Lung (tissue), 12 donors: ENCODE results near the gene ZEB2. TPM values are rescaled to one million over a fixed set of nuclear protein-coding genes. Genes with fewer than 3 reads are reported as not detected.

Experiments
- ATAC-seq: fragments of 200-7000 bp; cut with Tn5 transposase; one replicate; pipeline ENCODE4 v1.9.1; 2020; ENCODE audit warnings: moderate number of reproducible peaks; ENCODE audit not compliant: insufficient read depth, low FRiP score
- DNase-seq, 3 donors: peaks; one replicate each; pipeline ENCODE4 v3.0.0-alpha.2; 2013 to 2017
- H3K27ac ChIP-seq, 2 donors: one replicate each; pipeline ENCODE4 v1.5.1; 2013; ENCODE audit warnings: mild to moderate bottlenecking in 2 of 2, moderate library complexity in 2 of 2, control low read depth in 1 of 2, inconsistent platforms in 1 of 2, low read depth in 1 of 2, low read length in 1 of 2
- H3K27me3 ChIP-seq, 3 donors: one replicate each; pipeline ENCODE4 v1.5.1; 2013; ENCODE audit warnings: low read length in 2 of 3; ENCODE audit not compliant: control insufficient read depth in 3 of 3, insufficient read depth in 3 of 3
- H3K36me3 ChIP-seq, 4 donors: one replicate each; pipeline ENCODE4 v1.5.1; 2013; ENCODE audit warnings: low read length in 4 of 4, mild to moderate bottlenecking in 1 of 4, moderate library complexity in 1 of 4; ENCODE audit not compliant: control insufficient read depth in 4 of 4, insufficient read depth in 4 of 4
- H3K4me1 ChIP-seq, 5 donors: one replicate each; pipeline ENCODE4 v1.5.1; 2013; ENCODE audit warnings: low read length in 5 of 5, mild to moderate bottlenecking in 2 of 5, moderate library complexity in 1 of 5; ENCODE audit not compliant: control insufficient read depth in 5 of 5, insufficient read depth in 5 of 5
- H3K4me3 ChIP-seq: one replicate; pipeline ENCODE4 v1.5.1; 2013; ENCODE audit warnings: mild to moderate bottlenecking, control low read depth, moderate library complexity
- H3K9ac ChIP-seq, 2 donors: one replicate each; pipeline ENCODE4 v1.5.1; 2013; ENCODE audit warnings: low read length in 2 of 2, control low read depth in 1 of 2; ENCODE audit not compliant: insufficient read depth in 1 of 2
- H3K9me3 ChIP-seq, 4 donors: one replicate each; pipeline ENCODE4 v1.5.1; 2013; ENCODE audit warnings: low read length in 3 of 4, mild to moderate bottlenecking in 1 of 4, moderate library complexity in 1 of 4; ENCODE audit not compliant: control insufficient read depth in 4 of 4, insufficient read depth in 3 of 4
- CTCF ChIP-seq: IDR thresholded peaks from 2 replicates; pipeline ENCODE4 v1.5.1; 2012; ENCODE audit warnings: mild to moderate bottlenecking; ENCODE audit errors: control extremely low read depth, extremely low read depth
- WGBS, 2 donors: extraction: QIAGEN DNeasy Blood & Tissue Kit; methylation state at CpG; one replicate each; pipeline ENCODE4 v1.1.7; 2013; 5-methylcytosine and 5-hydroxymethylcytosine counted together
- polyA plus RNA-seq, 2 donors: library from polyadenylated mRNA; stranded (reverse); fragments of 200-250 nt; gene quantifications; one replicate each; pipeline ENCODE4 v1.2.1, GENCODE V29; 2013
- total RNA-seq, 2 donors: library from RNA; depleted of rRNA in 1 of 2; stranded (reverse); fragments of >200 nt in 1 of 2; gene quantifications; one replicate each; pipeline ENCODE4 v1.2.1, GENCODE V29; 2014 to 2021
- donor health status: control.
- donor health status: control.
- donor health status: Bipolar disorder and iron deficiency.
- donor health status: healthy.
- donor health status: DM: yes; HTN: yes; CAD: no.

The ZEB2 gene
- total and polyA plus RNA-seq, 4 donors = 27.0 to 332 (median 127) TPM

- H3K27me3 ChIP-seq = no peaks in the 10 kb centered on the region
- WGBS, 2 donors = 68 to 72% methylated on average over 6 of the region's 6 CpGs
- H3K9me3 ChIP-seq = peaks cover 0 to 2% (median 0%) of the 10 kb centered on the region in 4 donors
- H3K4me1 ChIP-seq = peaks cover 2 to 75% (median 29%) of the 10 kb centered on the region in 5 donors
- TF ChIP-seq CTCF = no peak
- H3K27ac ChIP-seq = peak overlapping the region in 1 of 2 donors; percentile 45
- peaks cover 0 to 21% (median 8%) of the 10 kb centered on the region in 4 donors for H3K36me3 ChIP-seq
- H3K9ac ChIP-seq = peak overlapping the region in 1 of 2 donors; percentile 3
- DNase-seq (no peak), ATAC-seq (no peak)
- H3K4me3 ChIP-seq = no peak overlapping the region
Measured at GRCh38 chr2:144462266-144462665, 57.7 kb downstream of the ZEB2 start.

- peaks cover 3 to 79% (median 30%) of the 10 kb centered on the region in 5 donors for H3K4me1 ChIP-seq
- H3K36me3 ChIP-seq = peaks cover 0 to 24% (median 6%) of the 10 kb centered on the region in 4 donors
- peak overlapping the region in 1 of 2 donors; percentile 7 for H3K9ac ChIP-seq
- no peaks in the 10 kb centered on the region for H3K9me3 ChIP-seq
- no peak for TF ChIP-seq CTCF
- 45 to 62% methylated on average over 9 of the region's 9 CpGs for WGBS, 2 donors
- no peak overlapping the region for H3K4me3 ChIP-seq
- peak overlapping the region in 1 of 2 donors; percentile 45 for H3K27ac ChIP-seq
- H3K27me3 ChIP-seq = no peaks in the 10 kb centered on the region
- ATAC-seq (peak; percentile 14), DNase-seq (peak in 2 of 3 donors; percentile 49 to 79)
Measured at GRCh38 chr2:144461308-144461766, 58.6 kb downstream of the ZEB2 start.

- ATAC-seq = no peak
- Histone ChIP-seq H3K9ac (no peak overlapping the region), H3K27me3 (no peaks in the 10 kb centered on the region), H3K4me1 (peaks cover 3 to 81% (median 30%) of the 10 kb centered on the region in 5 donors), H3K36me3 (peaks cover 0 to 24% (median 6%) of the 10 kb centered on the region in 4 donors), H3K27ac (peak overlapping the region in 1 of 2 donors; percentile 2), H3K4me3 (no peak overlapping the region), H3K9me3 (no peaks in the 10 kb centered on the region)
- 84 to 89% methylated on average over 6 of the region's 6 CpGs for WGBS, 2 donors
- DNase-seq = no peak
- TF ChIP-seq CTCF = no peak
Measured at GRCh38 chr2:144460727-144461307, 59.1 kb downstream of the ZEB2 start.

- no peaks in the 10 kb centered on the region for H3K27me3 ChIP-seq
- peaks cover 1 to 82% (median 33%) of the 10 kb centered on the region in 5 donors for H3K4me1 ChIP-seq
- H3K9me3 ChIP-seq = no peaks in the 10 kb centered on the region
- DNase-seq (no peak), ATAC-seq (no peak)
- H3K9ac ChIP-seq = peak overlapping the region in 1 of 2 donors; percentile 8
- no peak for TF ChIP-seq CTCF
- H3K27ac ChIP-seq = peak overlapping the region; percentile 5 to 62
- WGBS, 2 donors = 41 to 45% methylated on average over 5 of the region's 5 CpGs
- H3K36me3 ChIP-seq = peaks cover 0 to 26% (median 6%) of the 10 kb centered on the region in 4 donors
- H3K4me3 ChIP-seq = no peak overlapping the region
Measured at GRCh38 chr2:144459937-144460336, 60.0 kb downstream of the ZEB2 start.
